ENCODE data around the gene DNASE1. TPM values are rescaled to one million over a fixed set of nuclear protein-coding genes. Genes with fewer than 3 reads are reported as not detected.

Gene DNASE1
- total and polyA plus RNA-seq, 4 donors = 5.5 to 39.5 (median 8.3) TPM

DNA sequence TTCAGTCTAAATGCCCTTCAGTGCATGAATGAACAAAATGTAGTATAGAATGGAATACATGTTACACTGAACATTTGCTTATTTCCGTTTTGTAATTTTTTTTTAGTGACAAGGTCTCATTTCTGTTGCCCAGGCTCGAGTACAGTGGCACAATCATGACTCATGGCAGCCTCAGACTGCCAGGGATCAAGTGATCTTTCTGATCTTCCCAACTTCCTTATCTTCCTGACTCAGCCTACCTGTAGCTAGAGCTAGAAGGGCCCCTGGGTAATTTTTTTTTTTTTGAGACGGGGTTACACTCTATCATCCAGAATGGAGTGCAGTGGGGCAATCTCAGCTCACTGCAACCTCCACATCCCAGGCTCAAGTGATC, 35.7 kb upstream of the DNASE1 start:
- Histone ChIP-seq H3K4me1 (ENCODE audit: control insufficient read depth in 5 of 5, insufficient read depth in 5 of 5, low read length in 5 of 5) (no peaks in the 10 kb centered on the region), H3K9ac (ENCODE audit: insufficient read depth in 1 of 2, low read length in 2 of 2) (no peak overlapping the region), H3K27ac (ENCODE audit: low read depth in 1 of 2, low read length in 1 of 2) (no peak overlapping the region), H3K4me3 (no peak overlapping the region), H3K9me3 (ENCODE audit: control insufficient read depth in 4 of 4, insufficient read depth in 3 of 4, low read length in 3 of 4) (no peaks in the 10 kb centered on the region), H3K36me3 (ENCODE audit: control insufficient read depth in 4 of 4, insufficient read depth in 4 of 4, low read length in 4 of 4) (no peaks in the 10 kb centered on the region), H3K27me3 (ENCODE audit: control insufficient read depth in 3 of 3, insufficient read depth in 3 of 3, low read length in 2 of 3) (no peaks in the 10 kb centered on the region)
- no peak for DNase-seq
- ATAC-seq (ENCODE audit: insufficient read depth, low FRiP score) = no peak
- TF ChIP-seq, protein P1, sequence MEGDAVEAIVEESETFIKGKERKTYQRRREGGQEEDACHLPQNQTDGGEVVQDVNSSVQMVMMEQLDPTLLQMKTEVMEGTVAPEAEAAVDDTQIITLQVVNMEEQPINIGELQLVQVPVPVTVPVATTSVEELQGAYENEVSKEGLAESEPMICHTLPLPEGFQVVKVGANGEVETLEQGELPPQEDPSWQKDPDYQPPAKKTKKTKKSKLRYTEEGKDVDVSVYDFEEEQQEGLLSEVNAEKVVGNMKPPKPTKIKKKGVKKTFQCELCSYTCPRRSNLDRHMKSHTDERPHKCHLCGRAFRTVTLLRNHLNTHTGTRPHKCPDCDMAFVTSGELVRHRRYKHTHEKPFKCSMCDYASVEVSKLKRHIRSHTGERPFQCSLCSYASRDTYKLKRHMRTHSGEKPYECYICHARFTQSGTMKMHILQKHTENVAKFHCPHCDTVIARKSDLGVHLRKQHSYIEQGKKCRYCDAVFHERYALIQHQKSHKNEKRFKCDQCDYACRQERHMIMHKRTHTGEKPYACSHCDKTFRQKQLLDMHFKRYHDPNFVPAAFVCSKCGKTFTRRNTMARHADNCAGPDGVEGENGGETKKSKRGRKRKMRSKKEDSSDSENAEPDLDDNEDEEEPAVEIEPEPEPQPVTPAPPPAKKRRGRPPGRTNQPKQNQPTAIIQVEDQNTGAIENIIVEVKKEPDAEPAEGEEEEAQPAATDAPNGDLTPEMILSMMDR (IDR thresholded peaks at IDR 0.05; ENCODE audit: control extremely low read depth, extremely low read depth) = no peak
- 44 to 71% methylated on average over 3 of the region's 3 CpGs for WGBS, 2 donors

DNA sequence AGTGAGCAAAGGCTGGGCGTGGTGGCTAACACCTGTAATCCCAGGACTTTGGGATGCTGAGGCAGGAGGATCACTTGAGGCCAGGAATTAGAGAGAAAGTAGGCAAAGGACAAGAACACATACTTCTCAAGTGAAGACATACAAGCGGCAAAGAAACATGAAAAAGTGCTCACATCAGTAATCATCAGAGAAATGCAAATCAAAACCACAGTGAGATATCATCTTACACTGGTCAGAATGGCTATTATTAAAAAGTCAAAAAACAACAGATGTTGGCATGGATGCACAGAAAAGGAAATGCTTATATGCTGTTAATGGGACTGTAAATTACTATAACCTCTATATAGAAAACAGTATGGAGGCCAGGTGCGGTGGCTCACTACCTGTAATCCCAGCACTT, 30.8 kb upstream of the DNASE1 start:
- H3K9me3 ChIP-seq (ENCODE audit: control insufficient read depth in 4 of 4, insufficient read depth in 3 of 4, low read length in 3 of 4) = no peaks in the 10 kb centered on the region
- TF ChIP-seq, protein P1 (IDR thresholded peaks at IDR 0.05; ENCODE audit: control extremely low read depth, extremely low read depth) = no peak
- ATAC-seq (ENCODE audit: insufficient read depth, low FRiP score) = no peak
- H3K27ac ChIP-seq (ENCODE audit: low read depth in 1 of 2, low read length in 1 of 2) = no peak overlapping the region
- WGBS, 2 donors = 93 to 100% methylated on average over 3 of the region's 3 CpGs
- H3K27me3 ChIP-seq (ENCODE audit: control insufficient read depth in 3 of 3, insufficient read depth in 3 of 3, low read length in 2 of 3) = no peaks in the 10 kb centered on the region
- no peak overlapping the region for H3K4me3 ChIP-seq
- H3K36me3 ChIP-seq (ENCODE audit: control insufficient read depth in 4 of 4, insufficient read depth in 4 of 4, low read length in 4 of 4) = no peaks in the 10 kb centered on the region
- DNase-seq = no peak
- H3K9ac ChIP-seq (ENCODE audit: insufficient read depth in 1 of 2, low read length in 2 of 2) = no peak overlapping the region
- H3K4me1 ChIP-seq (ENCODE audit: control insufficient read depth in 5 of 5, insufficient read depth in 5 of 5, low read length in 5 of 5) = peaks cover 0 to 2% (median 0%) of the 10 kb centered on the region in 5 donors

DNA sequence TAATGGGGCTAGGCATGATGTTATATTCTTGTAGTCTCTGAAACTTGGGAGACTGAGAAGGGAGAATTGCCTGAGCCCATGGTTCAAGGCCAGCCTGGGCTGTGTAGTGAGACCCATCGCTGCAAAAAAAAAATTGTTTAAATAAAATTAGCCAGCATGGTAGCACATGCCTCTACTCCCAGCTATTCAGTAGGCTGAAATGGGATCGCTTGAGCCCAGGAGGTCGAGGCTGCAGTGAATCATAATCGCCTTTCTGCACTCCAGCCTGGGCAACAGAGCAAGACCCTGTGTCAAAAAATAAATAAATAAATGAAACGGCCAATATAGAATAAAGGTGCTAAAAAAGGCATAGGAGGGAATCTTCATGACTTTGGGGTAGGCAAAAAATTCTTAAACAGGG, 29.2 kb upstream of the DNASE1 start:
- no peaks in the 10 kb centered on the region for H3K9me3 ChIP-seq (ENCODE audit: control insufficient read depth in 4 of 4, insufficient read depth in 3 of 4, low read length in 3 of 4)
- H3K27ac ChIP-seq (ENCODE audit: low read depth in 1 of 2, low read length in 1 of 2) = no peak overlapping the region
- no peaks in the 10 kb centered on the region for H3K27me3 ChIP-seq (ENCODE audit: control insufficient read depth in 3 of 3, insufficient read depth in 3 of 3, low read length in 2 of 3)
- TF ChIP-seq, protein P1 (IDR thresholded peaks at IDR 0.05; ENCODE audit: control extremely low read depth, extremely low read depth) = no peak
- no peak for DNase-seq
- no peak for ATAC-seq (ENCODE audit: insufficient read depth, low FRiP score)
- H3K36me3 ChIP-seq (ENCODE audit: control insufficient read depth in 4 of 4, insufficient read depth in 4 of 4, low read length in 4 of 4) = no peaks in the 10 kb centered on the region
- H3K4me1 ChIP-seq (ENCODE audit: control insufficient read depth in 5 of 5, insufficient read depth in 5 of 5, low read length in 5 of 5) = peaks cover 0 to 2% (median 0%) of the 10 kb centered on the region in 5 donors
- H3K9ac ChIP-seq (ENCODE audit: insufficient read depth in 1 of 2, low read length in 2 of 2) = no peak overlapping the region
- H3K4me3 ChIP-seq = no peak overlapping the region
- 96% methylated on average over 5 of the region's 5 CpGs for WGBS, 2 donors

All from lung (tissue), 12 donors.